Smooth muscle cell (in vitro differentiated cells): ENCODE data around the gene CST6. TPM values are rescaled to one million over a fixed set of nuclear protein-coding genes. Genes with fewer than 3 reads are reported as not detected.

ENCODE experiments used
- polyA plus RNA-seq: library from polyadenylated mRNA; unstranded; fragments of >200 nt; fragmentation: Nextera tagmentation; extraction: Ambion mirVana; gene quantifications from 2 replicates; pipeline ENCODE4 v1.2.1, GENCODE V29; 2016
- total RNA-seq: library from RNA; depleted of rRNA; stranded (reverse); fragments of >200 nt; gene quantifications from 2 replicates; pipeline ENCODE4 v1.2.3, GENCODE V29; 2014

Gene CST6
- total and polyA plus RNA-seq, 2 experiments from 2014 or later, result 37.6 to 97.0 TPM

Other genes with a start within 250 kb of the CST6 start
- 5.4 and 6.2 TPM in 2 replicates for gene AP5B1, start 231.0 kb upstream of the CST6 start, total RNA-seq
- 7.7 and 11.6 TPM in 2 replicates for gene AP5B1, start 231.0 kb upstream of the CST6 start, polyA plus RNA-seq
- 7.8 and 8.3 TPM in 2 replicates for gene OVOL1, start 224.9 kb upstream of the CST6 start, total RNA-seq
- gene OVOL1, start 224.9 kb upstream of the CST6 start, polyA plus RNA-seq, result 3.1 and 16.8 TPM in 2 replicates
- gene SNX32, start 178.0 kb upstream of the CST6 start, total RNA-seq, result 0.63 and 1.2 TPM in 2 replicates
- gene SNX32, start 178.0 kb upstream of the CST6 start, polyA plus RNA-seq, result 1.1 and 3.3 TPM in 2 replicates
- gene CFL1, start 153.8 kb upstream of the CST6 start, total RNA-seq, result 1,233 and 1,255 TPM in 2 replicates
- gene CFL1, start 153.8 kb upstream of the CST6 start, polyA plus RNA-seq, result 3,052 and 3,080 TPM in 2 replicates
- gene MUS81, start 151.6 kb upstream of the CST6 start, total RNA-seq, result 21.7 and 35.1 TPM in 2 replicates
- 39.6 and 61.1 TPM in 2 replicates for gene MUS81, start 151.6 kb upstream of the CST6 start, polyA plus RNA-seq
- gene EFEMP2, start 139.2 kb upstream of the CST6 start, total RNA-seq, result 99.7 and 103 TPM in 2 replicates
- gene EFEMP2, start 139.2 kb upstream of the CST6 start, polyA plus RNA-seq, result 328 and 362 TPM in 2 replicates
- gene CTSW, start 132.2 kb upstream of the CST6 start, total RNA-seq, result not detected in 2 replicates
- 0.52 TPM in 1 of 2 replicates, not detected in the other for gene CTSW, start 132.2 kb upstream of the CST6 start, polyA plus RNA-seq
- gene FIBP, start 123.5 kb upstream of the CST6 start, total RNA-seq, result 109 and 118 TPM in 2 replicates
- 111 and 114 TPM in 2 replicates for gene FIBP, start 123.5 kb upstream of the CST6 start, polyA plus RNA-seq
- 15.7 and 19.5 TPM in 2 replicates for gene CCDC85B, start 121.3 kb upstream of the CST6 start, total RNA-seq
- gene CCDC85B, start 121.3 kb upstream of the CST6 start, polyA plus RNA-seq, result 55.7 and 80.4 TPM in 2 replicates
- 12.5 and 15.8 TPM in 2 replicates for gene FOSL1, start 111.6 kb upstream of the CST6 start, total RNA-seq
- 26.1 and 49.8 TPM in 2 replicates for gene FOSL1, start 111.6 kb upstream of the CST6 start, polyA plus RNA-seq
- 32.0 and 41.2 TPM in 2 replicates for gene C11orf68, start 92.9 kb upstream of the CST6 start, total RNA-seq
- 90.8 and 99.5 TPM in 2 replicates for gene C11orf68, start 92.9 kb upstream of the CST6 start, polyA plus RNA-seq
- gene DRAP1, start 92.6 kb upstream of the CST6 start, total RNA-seq, result 73.9 and 79.3 TPM in 2 replicates
- 276 and 278 TPM in 2 replicates for gene DRAP1, start 92.6 kb upstream of the CST6 start, polyA plus RNA-seq
- gene TSGA10IP, start 66.5 kb upstream of the CST6 start, total RNA-seq, result 0.27 TPM in 1 of 2 replicates, not detected in the other
- gene TSGA10IP, start 66.5 kb upstream of the CST6 start, polyA plus RNA-seq, result 1.5 TPM in 2 replicates
- gene SART1, start 50.3 kb upstream of the CST6 start, total RNA-seq, result 13.0 and 22.5 TPM in 2 replicates
- 61.4 and 62.5 TPM in 2 replicates for gene SART1, start 50.3 kb upstream of the CST6 start, polyA plus RNA-seq
- gene EIF1AD, start 9.9 kb upstream of the CST6 start, total RNA-seq, result 29.3 and 32.0 TPM in 2 replicates
- 26.6 and 29.3 TPM in 2 replicates for gene EIF1AD, start 9.9 kb upstream of the CST6 start, polyA plus RNA-seq
- 42.9 and 61.7 TPM in 2 replicates for gene BANF1, start 9.5 kb upstream of the CST6 start, total RNA-seq
- 269 and 274 TPM in 2 replicates for gene BANF1, start 9.5 kb upstream of the CST6 start, polyA plus RNA-seq
- gene CATSPER1, start 14.5 kb downstream of the CST6 start, total RNA-seq, result not detected in 2 replicates
- gene CATSPER1, start 14.5 kb downstream of the CST6 start, polyA plus RNA-seq, result 0.55 and 1.7 TPM in 2 replicates
- gene GAL3ST3, start 37.2 kb downstream of the CST6 start, total RNA-seq, result 0.27 TPM in 1 of 2 replicates, not detected in the other
- 0.23 TPM in 1 of 2 replicates, not detected in the other for gene GAL3ST3, start 37.2 kb downstream of the CST6 start, polyA plus RNA-seq
- gene SF3B2, start 40.4 kb downstream of the CST6 start, total RNA-seq, result 104 and 125 TPM in 2 replicates
- gene SF3B2, start 40.4 kb downstream of the CST6 start, polyA plus RNA-seq, result 182 and 203 TPM in 2 replicates
- 48.0 and 87.6 TPM in 2 replicates for gene PACS1, start 58.3 kb downstream of the CST6 start, total RNA-seq
- 139 and 140 TPM in 2 replicates for gene PACS1, start 58.3 kb downstream of the CST6 start, polyA plus RNA-seq
- gene KLC2, start 245.7 kb downstream of the CST6 start, total RNA-seq, result 8.9 and 11.5 TPM in 2 replicates
- 29.3 and 38.6 TPM in 2 replicates for gene KLC2, start 245.7 kb downstream of the CST6 start, polyA plus RNA-seq